ENCODE measurements around the gene SCGB1A1. TPM values are rescaled to one million over a fixed set of nuclear protein-coding genes. Genes with fewer than 3 reads are reported as not detected.

The SCGB1A1 gene
- polyA plus RNA-seq, 1 of the 3 experiments (the other 2 are of a cell fraction): not detected

GRCh38 chr11:62471603-62472002 is 52.8 kb downstream of the SCGB1A1 start:
- H2AFZ ChIP-seq (ENCODE audit: low read depth): no peak overlapping the region
- DNase-seq: no peak
- H3K27ac ChIP-seq (ENCODE audit: low read depth in 2 of 2, low read length in 1 of 2): peak overlapping the region; percentile 24 to 35; a peak in 2 of 4 replicates
- no peaks in the 10 kb centered on the region for H3K27me3 ChIP-seq (ENCODE audit: insufficient read depth)
- H3K9me3 ChIP-seq: no peaks in the 10 kb centered on the region
- WGBS (ENCODE audit: low lambda C conversion rate): 97% methylated on average over 7 of the region's 7 CpGs
- ChIA-PET POLR2A (no interaction called here), CTCF (interaction anchor here (1.1 kb wide), 1 partner anchor 47 kb away, joined by 3 read pairs; no protein-coding TSS in a partner anchor)
- TF ChIP-seq EZH2phosphoT487 (IDR thresholded peaks at IDR 0.05; ENCODE audit: borderline replicate concordance, low read depth): no peak
- no peak for TF ChIP-seq NFIC (IDR thresholded peaks at IDR 0.05; ENCODE audit: borderline replicate concordance)
- no peak for TF ChIP-seq GATA2 (CRISPR knock-in tag; IDR thresholded peaks at IDR 0.05)
- TF ChIP-seq CHD2 (IDR thresholded peaks at IDR 0.05; ENCODE audit: low read length, partially characterized antibody): no peak
- no peak for TF ChIP-seq RXRA (IDR thresholded peaks at IDR 0.05; ENCODE audit: borderline replicate concordance, low read depth)
- no peak for TF ChIP-seq CTCF (IDR thresholded peaks at IDR 0.05)
- TF ChIP-seq REST (IDR thresholded peaks at IDR 0.05; ENCODE audit: low read depth, low read length): no peak
- no peak for TF ChIP-seq TCF12 (IDR thresholded peaks at IDR 0.05)
- TF ChIP-seq YY1 (IDR thresholded peaks at IDR 0.05; ENCODE audit: low read depth): no peak
- TF ChIP-seq POLR2AphosphoS5 (IDR thresholded peaks at IDR 0.05; ENCODE audit: low read depth, low read length): no peak
- TF ChIP-seq FOXM1 (IDR thresholded peaks at IDR 0.05; ENCODE audit: low read depth): no peak
- TF ChIP-seq MXI1 (IDR thresholded peaks at IDR 0.05; ENCODE audit: low read depth, low read length): no peak
- TF ChIP-seq JUND (IDR thresholded peaks at IDR 0.05): no peak
- TF ChIP-seq SMC3 (IDR thresholded peaks at IDR 0.05; ENCODE audit: low read depth, low read length): no peak
- no peak for TF ChIP-seq TEAD4 (IDR thresholded peaks at IDR 0.05; ENCODE audit: borderline replicate concordance, insufficient read depth)
- no peak for TF ChIP-seq FOXJ3 (CRISPR knock-in tag; IDR thresholded peaks at IDR 0.05)
- no peak for TF ChIP-seq NRF1 (IDR thresholded peaks at IDR 0.05; ENCODE audit: low read depth, low read length)
- no peak for TF ChIP-seq GABPA (IDR thresholded peaks at IDR 0.05; ENCODE audit: low read depth)
- no peak for TF ChIP-seq RFX5 (IDR thresholded peaks at IDR 0.05; ENCODE audit: low read length)
- TF ChIP-seq IRF3 (IDR thresholded peaks at IDR 0.05; ENCODE audit: low read depth, low read length): no peak
- no peak overlapping the region for H3K4me2 ChIP-seq
- H3F3A ChIP-seq (replicated peaks; ENCODE audit: insufficient read depth): peaks cover 14% of the 10 kb centered on the region
- H3K79me2 ChIP-seq (ENCODE audit: insufficient read depth): no peaks in the 10 kb centered on the region
- H4K20me1 ChIP-seq (ENCODE audit: insufficient read depth): no peaks in the 10 kb centered on the region
- H3K4me3 ChIP-seq (ENCODE audit: low read depth in 2 of 2, low read length in 1 of 2): no peak overlapping the region
- H3K36me3 ChIP-seq (replicated peaks in 1 of 2; ENCODE audit: control insufficient read depth in 1 of 2, insufficient read depth in 2 of 2, low read length in 1 of 2): no peaks in the 10 kb centered on the region
- peaks cover 4% of the 10 kb centered on the region in 2 experiments; a peak in 2 of 4 replicates for H3K4me1 ChIP-seq (ENCODE audit: control insufficient read depth in 1 of 2, insufficient read depth in 2 of 2, low read depth in 1 of 2, low read length in 1 of 2)
- H3K9me2 ChIP-seq: no peaks in the 10 kb centered on the region
- no peak overlapping the region for H3K9ac ChIP-seq

All from SK-N-SH (cell line).